HepG2 (cell line): Measurements from ENCODE around the gene MTA3. TPM values are rescaled to one million over a fixed set of nuclear protein-coding genes. Genes with fewer than 3 reads are reported as not detected.

Experiments
- BCL6 ChIP-seq: IDR thresholded peaks from 2 replicates; pipeline ENCODE4 v1.6.1; 2016; ENCODE audit warnings: missing genetic modification reagents, missing compliant biosample characterization
- CC2D1A ChIP-seq: sonication (generic); formaldehyde crosslinking; IDR thresholded peaks from 2 replicates; pipeline ENCODE4 v1.8.1; 2023; ENCODE audit warnings: mild to moderate bottlenecking, missing genetic modification reagents
- DNMT3B ChIP-seq: conservative IDR thresholded peaks from 2 replicates; pipeline ENCODE4 v1.6.1; 2016; ENCODE audit warnings: missing biosample characterization, control low read depth
- EED ChIP-seq: sonication (generic); formaldehyde crosslinking; IDR thresholded peaks from 2 replicates; pipeline ENCODE4 v1.5.0; 2020; ENCODE audit warnings: mild to moderate bottlenecking, missing genetic modification reagents
- FIP1L1 ChIP-seq: fragments of 200-400 bp; formaldehyde crosslinking; IDR thresholded peaks from 2 replicates; pipeline ENCODE4 v1.6.1; 2018; ENCODE audit warnings: low read depth, mild to moderate bottlenecking, low read length, moderate library complexity, borderline replicate concordance; ENCODE audit not compliant: insufficient read depth
- HOXA9 ChIP-seq: sonication (generic); formaldehyde crosslinking; IDR thresholded peaks from 2 replicates; pipeline ENCODE4 v1.8.1; 2022; ENCODE audit warnings: missing genetic modification reagents, mild to moderate bottlenecking, moderate library complexity, borderline replicate concordance
- MAFK ChIP-seq, 2 experiments: IDR thresholded peaks in 1 of 2; conservative IDR thresholded peaks in 1 of 2; 2 replicates each; pipeline ENCODE4 v1.6.1; 2011; ENCODE audit warnings: improper control_type of control experiment in 2 of 2, low read length in 2 of 2
- PHB2 ChIP-seq: fragments of 450-650 bp; IDR thresholded peaks from 2 replicates; pipeline ENCODE4 v1.6.1; 2018; ENCODE audit not compliant: partially characterized antibody
- RFXAP ChIP-seq: sonication (generic); formaldehyde crosslinking; IDR thresholded peaks from 2 replicates; pipeline ENCODE4 v1.4.0; 2020; ENCODE audit warnings: missing genetic modification reagents, borderline replicate concordance
- SAP130 ChIP-seq: IDR thresholded peaks from 2 replicates; pipeline ENCODE4 v1.6.1; 2016; ENCODE audit warnings: low read depth
- SATB2 ChIP-seq: sonication (generic); formaldehyde crosslinking; IDR thresholded peaks from 2 replicates; pipeline ENCODE4 v1.5.0; 2020; ENCODE audit warnings: missing genetic modification reagents
- SCMH1 ChIP-seq: sonication (generic); formaldehyde crosslinking; IDR thresholded peaks from 2 replicates; pipeline ENCODE4 v1.9.0; 2021; ENCODE audit warnings: missing genetic modification reagents, mild to moderate bottlenecking, borderline replicate concordance
- TARDBP ChIP-seq: sonication (generic); formaldehyde crosslinking; IDR thresholded peaks from 2 replicates; pipeline ENCODE4 v1.8.0; 2022; ENCODE audit warnings: mild to moderate bottlenecking, missing genetic modification reagents
- TGIF2 ChIP-seq: IDR thresholded peaks from 2 replicates; pipeline ENCODE4 v1.6.1; 2016; ENCODE audit warnings: control low read depth, missing compliant biosample characterization
- TOPORS ChIP-seq: sonication (generic); formaldehyde crosslinking; IDR thresholded peaks from 2 replicates; pipeline ENCODE4 v1.8.0; 2023; ENCODE audit warnings: mild to moderate bottlenecking, missing genetic modification reagents
- ZC3H4 ChIP-seq: sonication (generic); formaldehyde crosslinking; IDR thresholded peaks from 2 replicates; pipeline ENCODE4 v1.4.0; 2020; ENCODE audit warnings: missing genetic modification reagents, borderline replicate concordance
- ZFP36L2 ChIP-seq: sonication (generic); formaldehyde crosslinking; IDR thresholded peaks from 2 replicates; pipeline ENCODE4 v1.4.0; 2020; ENCODE audit warnings: missing genetic modification reagents
- ZKSCAN8 ChIP-seq: IDR thresholded peaks from 2 replicates; pipeline ENCODE4 v1.6.1; 2016; ENCODE audit warnings: borderline replicate concordance, missing genetic modification reagents, missing compliant biosample characterization
- ZNF253 ChIP-seq: sonication (generic); formaldehyde crosslinking; IDR thresholded peaks from 2 replicates; pipeline ENCODE4 v1.8.0; 2022; ENCODE audit warnings: mild to moderate bottlenecking, missing genetic modification reagents, borderline replicate concordance
- ZNF292 ChIP-seq: sonication (generic); formaldehyde crosslinking; IDR thresholded peaks from 2 replicates; pipeline ENCODE4 v1.8.1; 2022; ENCODE audit warnings: mild to moderate bottlenecking, low read depth, missing genetic modification reagents, borderline replicate concordance
- ZNF343 ChIP-seq: sonication (generic); formaldehyde crosslinking; IDR thresholded peaks from 2 replicates; pipeline ENCODE4 v1.4.0; 2020; ENCODE audit warnings: mild to moderate bottlenecking, missing genetic modification reagents
- ZNF562 ChIP-seq: sonication (generic); formaldehyde crosslinking; IDR thresholded peaks from 2 replicates; pipeline ENCODE4 v1.8.0; 2022; ENCODE audit warnings: missing genetic modification reagents, borderline replicate concordance
- ZNF589 ChIP-seq: sonication (generic); formaldehyde crosslinking; conservative IDR thresholded peaks from 2 replicates; pipeline ENCODE4 v1.8.0; 2022; ENCODE audit warnings: mild to moderate bottlenecking, moderate library complexity, missing genetic modification reagents
- ZNF775 ChIP-seq: sonication (generic); formaldehyde crosslinking; IDR thresholded peaks from 2 replicates; pipeline ENCODE4 v1.4.0; 2020; ENCODE audit warnings: missing genetic modification reagents, mild to moderate bottlenecking, moderate library complexity, borderline replicate concordance
- ZSCAN21 ChIP-seq: sonication (generic); formaldehyde crosslinking; IDR thresholded peaks from 2 replicates; pipeline ENCODE4 v1.8.0; 2022; ENCODE audit warnings: mild to moderate bottlenecking, missing genetic modification reagents, moderate library complexity, borderline replicate concordance
- ZSCAN9 ChIP-seq: IDR thresholded peaks from 2 replicates; pipeline ENCODE4 v1.6.1; 2016; ENCODE audit warnings: borderline replicate concordance
- polyA plus RNA-seq, 8 experiments: library from polyadenylated mRNA; depleted of rRNA in 3 of 8; stranded (reverse) in 7 of 8; unstranded in 1 of 8; fragments of >200 nt; fragmentation: Illumina TruSeq in 4 of 8; extraction: Trizol in 4 of 8; gene quantifications; 2 replicates each; pipeline versions ENCODE4 v1.2.1 to v1.2.3, GENCODE V29; 2011 to 2016; ENCODE audit warnings: low read depth in 4 of 8, missing spikeins in 1 of 8, mixed read lengths in 1 of 8; ENCODE audit not compliant: insufficient read depth in 1 of 8
- total RNA-seq, 5 experiments: library from RNA; depleted of rRNA; stranded (reverse); fragments of >200 nt; fragmentation: Illumina TruSeq; extraction: Trizol; gene quantifications; 2 replicates each; pipeline ENCODE4 v1.2.3, GENCODE V29; 2016; ENCODE audit warnings: low read depth in 1 of 5
- TF ChIP-seq, protein P1 (sequence below): sonication (generic); formaldehyde crosslinking; IDR thresholded peaks from 2 replicates; pipeline ENCODE4 v1.5.0; 2020; ENCODE audit warnings: mild to moderate bottlenecking, missing genetic modification reagents
- TF ChIP-seq, protein P2 (sequence below): sonication (generic); formaldehyde crosslinking; IDR thresholded peaks from 2 replicates; pipeline ENCODE4 v1.8.1; 2023; ENCODE audit warnings: mild to moderate bottlenecking, missing genetic modification reagents

Gene MTA3
- total and polyA plus RNA-seq, 2 of the 13 experiments (the other 11 are each of a cell fraction or from before 2014, with no cell fraction given), result 48.8 to 77.8 TPM

GRCh38 chr2:42792583-42793333 lies 224.3 kb downstream of the MTA3 start, which contains the start of gene HAAO (continued):
- TF ChIP-seq ZC3H4 (CRISPR knock-in tag), result peak; percentile 76; the same call in 1 of the 2 replicates
- peak; percentile 92 for TF ChIP-seq SAP130 (CRISPR knock-in tag)
- TF ChIP-seq SCMH1 (CRISPR knock-in tag), result no peak
- TF ChIP-seq ZNF589, result peak; percentile 95
- peak; percentile 64 for TF ChIP-seq SATB2 (CRISPR knock-in tag)
- TF ChIP-seq PHB2, result no peak
- peak; percentile 98; the same call in 1 of the 2 replicates for TF ChIP-seq ZSCAN9 (CRISPR knock-in tag)
- TF ChIP-seq ZNF253, result peak; percentile 54; the same call in 1 of the 2 replicates
- peak; percentile 97 for TF ChIP-seq CC2D1A
- no peak for TF ChIP-seq TGIF2 (CRISPR knock-in tag)
- TF ChIP-seq, protein P1, sequence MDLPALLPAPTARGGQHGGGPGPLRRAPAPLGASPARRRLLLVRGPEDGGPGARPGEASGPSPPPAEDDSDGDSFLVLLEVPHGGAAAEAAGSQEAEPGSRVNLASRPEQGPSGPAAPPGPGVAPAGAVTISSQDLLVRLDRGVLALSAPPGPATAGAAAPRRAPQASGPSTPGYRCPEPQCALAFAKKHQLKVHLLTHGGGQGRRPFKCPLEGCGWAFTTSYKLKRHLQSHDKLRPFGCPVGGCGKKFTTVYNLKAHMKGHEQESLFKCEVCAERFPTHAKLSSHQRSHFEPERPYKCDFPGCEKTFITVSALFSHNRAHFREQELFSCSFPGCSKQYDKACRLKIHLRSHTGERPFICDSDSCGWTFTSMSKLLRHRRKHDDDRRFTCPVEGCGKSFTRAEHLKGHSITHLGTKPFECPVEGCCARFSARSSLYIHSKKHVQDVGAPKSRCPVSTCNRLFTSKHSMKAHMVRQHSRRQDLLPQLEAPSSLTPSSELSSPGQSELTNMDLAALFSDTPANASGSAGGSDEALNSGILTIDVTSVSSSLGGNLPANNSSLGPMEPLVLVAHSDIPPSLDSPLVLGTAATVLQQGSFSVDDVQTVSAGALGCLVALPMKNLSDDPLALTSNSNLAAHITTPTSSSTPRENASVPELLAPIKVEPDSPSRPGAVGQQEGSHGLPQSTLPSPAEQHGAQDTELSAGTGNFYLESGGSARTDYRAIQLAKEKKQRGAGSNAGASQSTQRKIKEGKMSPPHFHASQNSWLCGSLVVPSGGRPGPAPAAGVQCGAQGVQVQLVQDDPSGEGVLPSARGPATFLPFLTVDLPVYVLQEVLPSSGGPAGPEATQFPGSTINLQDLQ (CRISPR knock-in tag), result peak; percentile 91; the same call in 1 of the 2 replicates
- peak; percentile 72 for TF ChIP-seq ZNF775 (CRISPR knock-in tag)
- TF ChIP-seq, protein P2, sequence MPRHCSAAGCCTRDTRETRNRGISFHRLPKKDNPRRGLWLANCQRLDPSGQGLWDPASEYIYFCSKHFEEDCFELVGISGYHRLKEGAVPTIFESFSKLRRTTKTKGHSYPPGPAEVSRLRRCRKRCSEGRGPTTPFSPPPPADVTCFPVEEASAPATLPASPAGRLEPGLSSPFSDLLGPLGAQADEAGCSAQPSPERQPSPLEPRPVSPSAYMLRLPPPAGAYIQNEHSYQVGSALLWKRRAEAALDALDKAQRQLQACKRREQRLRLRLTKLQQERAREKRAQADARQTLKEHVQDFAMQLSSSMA (CRISPR knock-in tag), result peak; percentile 88; the same call in 1 of the 2 replicates
- peak; percentile 93 for TF ChIP-seq RFXAP
- 0 out of 2 replicates have a peak, but pooled peaks have one; percentile 85 for TF ChIP-seq ZFP36L2 (CRISPR knock-in tag)
- peak; percentile 82 for TF ChIP-seq HOXA9 (CRISPR knock-in tag)
- TF ChIP-seq BCL6 (CRISPR knock-in tag), result peak; percentile 87
- TF ChIP-seq DNMT3B (CRISPR knock-in tag), result no peak
- peak; percentile 88 for TF ChIP-seq ZKSCAN8
- TF ChIP-seq ZSCAN21 (CRISPR knock-in tag), result peak; percentile 95
- TF ChIP-seq TOPORS (CRISPR knock-in tag), result peak; percentile 96
- TF ChIP-seq EED (CRISPR knock-in tag), result peak; percentile 98
- TF ChIP-seq ZNF292 (CRISPR knock-in tag), result no peak; the same call in none of the 2 replicates
- TF ChIP-seq ZNF343, result peak; percentile 98
- TF ChIP-seq TARDBP (CRISPR knock-in tag), result peak; percentile 99
- no peak; the same call in 1 of the 2 replicates for TF ChIP-seq ZNF562 (CRISPR knock-in tag)
- 0 out of 2 replicates have a peak, but pooled peaks have one; percentile 61 for TF ChIP-seq FIP1L1
- TF ChIP-seq MAFK (conservative IDR thresholded peaks at IDR 0.05 in 1 of 2, IDR thresholded peaks at IDR 0.05 in 1 of 2; ENCODE audit: low read length in 2 of 2), result no peak
